GM12874 (cell line): ENCODE data around the gene BACH2.

Experiments used
- CTCF ChIP-seq: IDR thresholded peaks from 2 replicates; pipeline ENCODE4 v1.5.1; 2011; ENCODE audit warnings: low read depth, mild to moderate bottlenecking, control low read depth, low read length, moderate library complexity; ENCODE audit not compliant: insufficient read depth

The BACH2 gene

GRCh38 chr6:90222008-90222407 lies 74.6 kb downstream of the BACH2 start:
- no peak for TF ChIP-seq CTCF

- TF ChIP-seq CTCF: no peak
Observed at GRCh38 chr6:90221403-90221802, 75.2 kb downstream of the BACH2 start.

GRCh38 chr6:90220273-90220672 lies 76.4 kb downstream of the BACH2 start:
- no peak for TF ChIP-seq CTCF

- no peak for TF ChIP-seq CTCF
Observed at GRCh38 chr6:90219209-90219985, 77.2 kb downstream of the BACH2 start.

GRCh38 chr6:90218959-90219208 lies 77.8 kb downstream of the BACH2 start:
- no peak for TF ChIP-seq CTCF

GRCh38 chr6:90217506-90218127 lies 79.0 kb downstream of the BACH2 start:
- TF ChIP-seq CTCF: no peak

GRCh38 chr6:90216072-90216977 lies 80.3 kb downstream of the BACH2 start:
- no peak for TF ChIP-seq CTCF
